GM12892 (cell line): ENCODE measurements around the gene LTK.

Experiments
- POLR2A ChIP-seq: IDR thresholded peaks from 2 replicates; pipeline ENCODE4 v1.6.1; 2011; ENCODE audit warnings: low read depth, low read length, control low read depth
- POLR2AphosphoS5 ChIP-seq: IDR thresholded peaks from 2 replicates; pipeline ENCODE4 v1.6.1; 2011; ENCODE audit warnings: low read depth, low read length, control low read depth

DNA sequence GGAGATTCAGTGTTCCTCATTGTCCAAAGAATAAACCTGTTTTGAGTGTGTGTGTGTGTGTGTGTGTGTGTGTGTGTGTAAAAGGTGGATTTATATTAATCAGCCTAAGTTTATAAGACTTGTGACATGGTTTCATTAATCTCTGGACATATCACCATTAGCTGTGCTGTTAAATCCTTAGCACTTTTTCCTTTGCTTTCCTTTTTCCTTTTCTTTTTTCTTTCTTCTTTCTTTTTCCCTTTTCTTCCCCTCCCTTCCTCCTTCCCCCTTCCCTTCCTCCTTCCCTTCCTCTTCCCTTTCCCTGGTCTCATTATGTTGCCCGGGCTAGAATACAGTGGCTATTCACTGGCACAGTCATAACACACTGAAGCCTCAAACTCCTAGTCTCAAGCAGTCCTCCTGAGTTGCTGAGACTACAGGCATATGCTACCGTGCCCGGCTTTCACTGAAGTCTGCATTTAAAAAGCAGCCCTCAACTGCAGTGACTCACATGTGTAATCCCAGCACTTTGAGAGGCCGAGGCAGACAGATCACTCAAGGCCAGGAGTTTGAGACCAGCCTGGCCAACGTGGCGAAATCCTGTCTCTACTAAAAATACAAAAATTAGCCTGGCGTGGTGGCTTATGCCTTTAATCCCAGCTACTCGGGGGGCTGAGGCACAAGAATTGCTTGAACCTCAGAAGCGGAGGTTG, 48.6 kb downstream of the LTK start:
- TF ChIP-seq POLR2AphosphoS5 (no peak), POLR2A (no peak)
